HG02943 (cell line): ENCODE measurements around the gene FGF12.

ENCODE experiments used
- ATAC-seq: cut with Tn5 transposase; IDR thresholded peaks from one replicate; pipeline ENCODE4 v1.9.1; 2021; ENCODE audit warnings: mild to moderate bottlenecking, low read depth, moderate library complexity; ENCODE audit not compliant: unreplicated experiment

The FGF12 gene

GRCh38 chr3:192168202-192168601 lies 559.1 kb downstream of the FGF12 start:
- no peak for ATAC-seq

- ATAC-seq: no peak
Observed at GRCh38 chr3:192165552-192165951, 561.8 kb downstream of the FGF12 start.

GRCh38 chr3:192161661-192162060 lies 565.7 kb downstream of the FGF12 start:
- no peak for ATAC-seq

GRCh38 chr3:192156382-192156781 lies 571.0 kb downstream of the FGF12 start:
- ATAC-seq: no peak

GRCh38 chr3:192155194-192155593 lies 572.1 kb downstream of the FGF12 start:
- ATAC-seq: no peak

GRCh38 chr3:192133271-192133670 lies 594.1 kb downstream of the FGF12 start:
- ATAC-seq: no peak

- peak; percentile 63 for ATAC-seq
Observed at GRCh38 chr3:192130534-192131132, 596.7 kb downstream of the FGF12 start.

- ATAC-seq: no peak
Observed at GRCh38 chr3:192129586-192129985, 597.8 kb downstream of the FGF12 start.

- ATAC-seq: peak; percentile 59
Observed at GRCh38 chr3:192128922-192129321, 598.4 kb downstream of the FGF12 start.

- no peak for ATAC-seq
Observed at GRCh38 chr3:192128060-192128459, 599.3 kb downstream of the FGF12 start.

- peak; percentile 64 for ATAC-seq
Observed at GRCh38 chr3:192122832-192123594, 604.3 kb downstream of the FGF12 start.

- no peak for ATAC-seq
Observed at GRCh38 chr3:192121923-192122322, 605.4 kb downstream of the FGF12 start.

GRCh38 chr3:192108820-192109219 lies 618.5 kb downstream of the FGF12 start:
- no peak for ATAC-seq

- no peak for ATAC-seq
Observed at GRCh38 chr3:192106543-192106942, 620.8 kb downstream of the FGF12 start.

GRCh38 chr3:192092388-192093005 lies 634.8 kb downstream of the FGF12 start:
- no peak for ATAC-seq

- ATAC-seq: no peak
Observed at GRCh38 chr3:192091831-192092230, 635.5 kb downstream of the FGF12 start.

- ATAC-seq: peak; percentile 81
Observed at GRCh38 chr3:192090586-192090985, 636.8 kb downstream of the FGF12 start.
